GM12875 (cell line): ENCODE measurements around the gene MAX.
A peak's percentile ranks its signal among the peaks of the same experiment; 100 is the strongest.

Experiments
- H3K4me3 ChIP-seq: one replicate; pipeline ENCODE4 v1.5.1; 2011; ENCODE audit warnings: low read depth, low read length, control low read depth
- TF ChIP-seq, protein P1 (sequence below): IDR thresholded peaks from 2 replicates; pipeline ENCODE4 v1.5.1; 2011; ENCODE audit warnings: low read depth, mild to moderate bottlenecking, control low read depth, inconsistent platforms, low read length, moderate library complexity, borderline replicate concordance; ENCODE audit not compliant: insufficient read depth

The MAX gene

DNA sequence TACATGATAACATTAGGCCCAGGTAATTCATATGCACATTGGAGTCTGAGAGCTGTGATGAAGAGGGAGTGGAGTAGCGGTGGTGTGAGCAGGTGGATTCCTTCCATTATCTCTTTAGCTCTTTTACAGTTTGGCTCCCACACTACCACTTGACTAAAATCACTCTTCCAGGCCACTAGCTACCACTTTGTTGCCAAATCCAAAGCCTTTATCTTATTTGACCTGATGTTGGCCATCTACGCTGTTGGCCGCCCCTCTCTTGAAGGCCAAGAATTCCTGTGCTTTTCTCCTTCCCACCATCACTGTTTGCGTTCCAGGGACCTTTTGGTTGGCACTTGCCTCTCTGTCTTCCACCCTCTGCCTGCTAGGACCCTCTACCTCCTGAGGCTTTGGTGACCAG lies 4.0 kb upstream of the MAX start:
- H3K4me3 ChIP-seq: no peak overlapping the region
- TF ChIP-seq, protein P1, sequence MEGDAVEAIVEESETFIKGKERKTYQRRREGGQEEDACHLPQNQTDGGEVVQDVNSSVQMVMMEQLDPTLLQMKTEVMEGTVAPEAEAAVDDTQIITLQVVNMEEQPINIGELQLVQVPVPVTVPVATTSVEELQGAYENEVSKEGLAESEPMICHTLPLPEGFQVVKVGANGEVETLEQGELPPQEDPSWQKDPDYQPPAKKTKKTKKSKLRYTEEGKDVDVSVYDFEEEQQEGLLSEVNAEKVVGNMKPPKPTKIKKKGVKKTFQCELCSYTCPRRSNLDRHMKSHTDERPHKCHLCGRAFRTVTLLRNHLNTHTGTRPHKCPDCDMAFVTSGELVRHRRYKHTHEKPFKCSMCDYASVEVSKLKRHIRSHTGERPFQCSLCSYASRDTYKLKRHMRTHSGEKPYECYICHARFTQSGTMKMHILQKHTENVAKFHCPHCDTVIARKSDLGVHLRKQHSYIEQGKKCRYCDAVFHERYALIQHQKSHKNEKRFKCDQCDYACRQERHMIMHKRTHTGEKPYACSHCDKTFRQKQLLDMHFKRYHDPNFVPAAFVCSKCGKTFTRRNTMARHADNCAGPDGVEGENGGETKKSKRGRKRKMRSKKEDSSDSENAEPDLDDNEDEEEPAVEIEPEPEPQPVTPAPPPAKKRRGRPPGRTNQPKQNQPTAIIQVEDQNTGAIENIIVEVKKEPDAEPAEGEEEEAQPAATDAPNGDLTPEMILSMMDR: no peak

DNA sequence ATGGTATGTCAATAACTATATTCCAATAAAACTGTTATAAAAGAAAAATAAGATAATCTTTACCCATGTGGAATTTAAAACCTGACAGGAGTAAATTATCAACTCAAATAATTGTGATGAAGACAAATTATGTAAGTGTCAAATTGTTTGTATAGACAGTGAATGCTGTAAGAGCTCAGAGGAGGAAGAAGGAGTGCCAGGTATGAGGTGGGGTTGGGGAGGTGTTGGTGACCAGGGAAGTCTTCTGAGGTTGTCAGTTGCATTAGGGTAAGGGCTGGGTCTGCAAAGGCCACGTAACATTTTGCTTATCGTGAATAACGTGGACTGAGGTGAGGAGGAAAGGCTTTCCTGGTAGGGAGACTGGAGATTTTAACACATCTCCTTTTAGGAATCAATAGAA lies 2.5 kb upstream of the MAX start:
- TF ChIP-seq, protein P1: no peak
- H3K4me3 ChIP-seq: no peak overlapping the region

DNA sequence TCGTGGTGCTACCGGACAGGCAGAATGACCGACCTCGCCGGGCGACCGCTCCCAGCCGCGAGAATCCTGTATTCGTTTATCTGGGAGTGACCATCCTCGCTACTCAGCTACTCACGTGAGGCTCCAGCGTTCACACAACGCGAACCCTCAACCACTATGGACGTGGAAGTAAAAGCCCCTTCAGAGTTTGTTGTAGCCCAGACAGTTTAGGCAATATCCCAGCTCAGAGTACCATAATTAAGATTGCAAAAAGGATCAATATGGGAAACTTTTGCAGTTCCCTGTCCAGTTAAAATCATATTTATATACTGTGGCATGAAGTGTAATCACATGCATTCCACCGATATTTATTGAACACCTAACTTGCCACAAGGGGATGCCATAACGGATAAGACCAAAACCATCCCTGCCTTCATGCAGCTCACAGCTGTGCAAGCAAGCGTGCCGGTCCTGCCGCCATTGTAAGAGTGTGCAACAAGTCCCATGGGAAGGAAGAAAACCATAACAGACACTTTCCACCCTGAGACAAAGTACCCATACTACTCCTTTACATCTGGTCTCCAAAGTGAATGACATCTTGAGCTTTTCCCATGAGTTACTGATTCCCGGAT lies 938 bp upstream of the MAX start:
- TF ChIP-seq, protein P1: 0 out of 2 replicates have a peak, but pooled peaks have one; percentile 27
- H3K4me3 ChIP-seq: peak overlapping the region; percentile 85

DNA sequence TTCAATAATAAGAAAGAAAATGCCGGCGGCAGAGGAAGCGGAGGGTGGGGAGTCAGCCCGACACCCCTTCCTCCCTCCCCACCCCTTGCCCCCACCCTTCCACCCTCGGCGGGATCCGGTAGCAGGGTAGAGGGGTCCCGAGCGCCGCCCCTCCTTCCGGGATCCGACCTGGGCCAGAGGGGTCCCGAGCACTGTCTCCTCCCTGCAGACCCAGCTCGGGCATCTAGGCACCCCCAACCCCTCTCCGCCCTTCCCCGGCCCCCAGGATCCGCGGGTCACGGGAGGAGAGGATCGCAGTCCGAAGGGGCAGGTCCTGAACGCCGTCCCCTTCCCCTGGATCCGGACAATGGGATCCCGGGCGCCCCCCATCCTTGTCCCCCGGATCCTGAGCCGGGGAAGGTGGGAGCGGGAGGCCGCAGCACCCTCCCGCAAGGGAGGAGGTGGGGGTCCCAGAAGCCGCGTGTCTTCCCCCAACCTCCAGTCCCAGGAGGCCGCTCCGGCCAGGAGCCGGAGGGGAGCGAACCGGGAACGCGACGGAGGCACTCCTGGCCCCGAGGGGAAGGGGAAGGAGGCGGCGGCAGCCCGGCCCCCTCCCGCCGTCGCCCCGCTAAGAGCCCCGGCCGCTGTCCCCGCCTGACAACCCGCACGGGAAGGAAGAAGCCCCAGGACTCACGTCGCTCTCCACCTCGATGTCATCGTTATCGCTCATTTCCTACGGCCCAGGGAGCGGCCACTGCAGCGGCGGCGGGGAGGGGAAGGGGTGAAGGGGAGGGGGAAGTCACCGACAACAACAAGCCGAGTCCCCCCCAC lies 481 bp downstream of the MAX start:
- peak overlapping the region; percentile 93 for H3K4me3 ChIP-seq
- TF ChIP-seq, protein P1: no peak

DNA sequence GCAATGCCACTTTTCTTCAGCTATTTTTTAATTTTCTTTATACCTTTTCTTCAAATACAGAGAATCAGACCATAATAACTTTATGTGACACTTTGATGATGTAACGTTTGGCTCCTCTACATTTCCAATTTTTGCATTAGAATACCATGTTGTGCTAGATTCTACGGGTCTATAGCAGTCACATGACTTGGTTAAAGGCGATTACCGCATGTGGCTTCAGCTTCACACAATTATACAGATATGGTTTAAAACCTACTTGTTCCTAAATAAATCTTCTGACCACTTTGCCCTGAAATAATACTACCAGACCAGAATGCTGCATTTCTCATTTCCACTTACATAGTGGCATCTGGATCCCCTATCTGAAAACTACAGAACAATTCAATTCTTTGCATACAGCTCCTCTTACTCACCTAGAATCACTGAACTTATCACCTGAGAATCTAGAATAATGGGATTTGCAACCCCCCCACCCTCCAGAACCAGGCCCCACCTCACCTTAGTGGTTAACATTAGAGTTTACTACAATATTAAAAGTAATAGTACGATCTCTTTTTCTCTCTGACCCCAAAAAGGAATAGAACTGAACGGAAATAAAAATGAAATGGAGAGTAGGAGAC lies 1.3 kb downstream of the MAX start:
- TF ChIP-seq, protein P1: no peak
- H3K4me3 ChIP-seq: peak overlapping the region; percentile 93

DNA sequence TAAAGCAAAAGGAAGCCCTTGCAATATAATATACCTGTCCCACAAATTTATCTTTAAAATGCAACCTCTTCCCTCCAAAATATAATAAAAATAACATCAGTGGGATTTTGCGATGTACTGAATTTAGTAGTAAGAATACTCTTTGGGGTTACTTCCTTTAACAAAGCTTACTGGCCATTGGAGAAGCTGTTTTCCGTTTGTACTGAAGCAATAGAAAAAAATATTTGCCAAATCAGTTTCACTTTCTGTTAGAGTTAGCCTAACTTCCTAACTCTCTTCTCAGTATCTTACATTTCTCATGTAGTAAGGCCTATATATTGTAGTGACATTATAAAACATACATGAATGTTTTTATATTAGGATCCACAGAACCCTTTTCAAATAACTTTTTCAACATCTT lies 3.7 kb downstream of the MAX start:
- TF ChIP-seq, protein P1: no peak
- no peak overlapping the region for H3K4me3 ChIP-seq
